HL-60 (cell line): ENCODE data around the gene DTNBP1.

Experiments used
- DNase-seq, 2 experiments: peaks; one replicate each; pipeline ENCODE4 v3.0.0-alpha.2; 2010 to 2020; ENCODE audit warnings: low read depth in 1 of 2, low spot score in 1 of 2
- H3K27ac ChIP-seq: fragments of 250-450 bp; sonication (Bioruptor Pico); replicated peaks from 2 replicates; pipeline ENCODE4 v1.5.1; 2020; ENCODE audit warnings: mild to moderate bottlenecking, moderate library complexity
- H3K27me3 ChIP-seq: fragments of 250-450 bp; sonication (Bioruptor Pico); 2 replicates; pipeline ENCODE4 v1.5.1; 2021; ENCODE audit warnings: mild to moderate bottlenecking, moderate library complexity; ENCODE audit not compliant: insufficient read depth, poor library complexity, severe bottlenecking
- H3K4me3 ChIP-seq: replicated peaks from 2 replicates; pipeline ENCODE4 v1.5.1; 2011; ENCODE audit warnings: mild to moderate bottlenecking, control low read depth, low read length; ENCODE audit not compliant: insufficient read depth
- CTCF ChIP-seq: IDR thresholded peaks from one replicate; pipeline ENCODE4 v1.5.1; 2011; ENCODE audit warnings: low read length, control low read depth, inconsistent platforms; ENCODE audit not compliant: insufficient read depth
- GABPA ChIP-seq: IDR thresholded peaks from 2 replicates; pipeline ENCODE4 v1.6.1; 2012; ENCODE audit warnings: low read depth
- POLR2AphosphoS5 ChIP-seq: IDR thresholded peaks from 2 replicates; pipeline ENCODE4 v1.6.1; 2012; ENCODE audit warnings: low read depth
- SPI1 ChIP-seq: IDR thresholded peaks from 2 replicates; pipeline ENCODE4 v1.6.1; 2012; ENCODE audit warnings: low read depth, mild to moderate bottlenecking, borderline replicate concordance
- TF ChIP-seq, protein P1 (sequence below): IDR thresholded peaks from 2 replicates; pipeline ENCODE4 v1.6.1; 2012; ENCODE audit warnings: low read depth; ENCODE audit not compliant: insufficient replicate concordance

The DTNBP1 gene

GRCh38 chr6:15534974-15535373 lies 127.9 kb downstream of the DTNBP1 start:
- Histone ChIP-seq H3K4me3 (no peak overlapping the region), H3K27me3 (no peaks in the 10 kb centered on the region), H3K27ac (peak overlapping the region; percentile 77)
- TF ChIP-seq, protein P1, sequence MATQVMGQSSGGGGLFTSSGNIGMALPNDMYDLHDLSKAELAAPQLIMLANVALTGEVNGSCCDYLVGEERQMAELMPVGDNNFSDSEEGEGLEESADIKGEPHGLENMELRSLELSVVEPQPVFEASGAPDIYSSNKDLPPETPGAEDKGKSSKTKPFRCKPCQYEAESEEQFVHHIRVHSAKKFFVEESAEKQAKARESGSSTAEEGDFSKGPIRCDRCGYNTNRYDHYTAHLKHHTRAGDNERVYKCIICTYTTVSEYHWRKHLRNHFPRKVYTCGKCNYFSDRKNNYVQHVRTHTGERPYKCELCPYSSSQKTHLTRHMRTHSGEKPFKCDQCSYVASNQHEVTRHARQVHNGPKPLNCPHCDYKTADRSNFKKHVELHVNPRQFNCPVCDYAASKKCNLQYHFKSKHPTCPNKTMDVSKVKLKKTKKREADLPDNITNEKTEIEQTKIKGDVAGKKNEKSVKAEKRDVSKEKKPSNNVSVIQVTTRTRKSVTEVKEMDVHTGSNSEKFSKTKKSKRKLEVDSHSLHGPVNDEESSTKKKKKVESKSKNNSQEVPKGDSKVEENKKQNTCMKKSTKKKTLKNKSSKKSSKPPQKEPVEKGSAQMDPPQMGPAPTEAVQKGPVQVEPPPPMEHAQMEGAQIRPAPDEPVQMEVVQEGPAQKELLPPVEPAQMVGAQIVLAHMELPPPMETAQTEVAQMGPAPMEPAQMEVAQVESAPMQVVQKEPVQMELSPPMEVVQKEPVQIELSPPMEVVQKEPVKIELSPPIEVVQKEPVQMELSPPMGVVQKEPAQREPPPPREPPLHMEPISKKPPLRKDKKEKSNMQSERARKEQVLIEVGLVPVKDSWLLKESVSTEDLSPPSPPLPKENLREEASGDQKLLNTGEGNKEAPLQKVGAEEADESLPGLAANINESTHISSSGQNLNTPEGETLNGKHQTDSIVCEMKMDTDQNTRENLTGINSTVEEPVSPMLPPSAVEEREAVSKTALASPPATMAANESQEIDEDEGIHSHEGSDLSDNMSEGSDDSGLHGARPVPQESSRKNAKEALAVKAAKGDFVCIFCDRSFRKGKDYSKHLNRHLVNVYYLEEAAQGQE, result no peak
- peak; percentile 88 for TF ChIP-seq SPI1
- TF ChIP-seq CTCF, result no peak
- no peak for TF ChIP-seq GABPA
- TF ChIP-seq POLR2AphosphoS5, result peak; percentile 67
- peak; percentile 89 for DNase-seq

DNA sequence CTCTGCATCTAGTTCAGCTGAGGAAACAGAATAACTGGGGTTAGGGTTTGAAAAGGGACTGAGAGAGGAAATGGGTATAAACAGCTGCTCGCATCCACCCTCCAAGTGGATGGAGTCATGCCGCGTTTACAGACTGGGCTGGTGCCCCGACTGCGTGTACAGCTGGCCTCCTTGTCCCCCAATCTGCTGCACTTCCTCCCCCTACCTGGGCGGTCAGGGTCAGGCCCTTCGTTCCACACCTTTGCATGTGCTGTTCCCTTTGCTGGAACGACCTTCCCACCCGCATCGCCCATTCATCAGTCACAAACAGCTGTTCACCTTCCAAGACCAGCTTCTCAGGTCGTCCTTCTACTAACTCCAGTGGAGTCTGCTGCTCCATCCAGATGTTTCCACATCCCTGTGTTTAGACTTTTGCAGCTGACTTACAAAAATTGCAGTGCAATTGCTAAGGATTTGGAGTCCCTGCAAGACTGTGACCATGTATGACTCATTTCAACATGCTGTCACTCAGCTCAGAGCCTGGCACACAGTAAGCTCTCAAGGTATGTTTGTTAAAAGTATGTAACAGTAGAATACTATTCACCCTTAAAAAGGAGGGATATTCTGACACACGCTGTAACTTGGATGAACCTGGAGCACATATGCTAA lies 129.3 kb downstream of the DTNBP1 start:
- H3K4me3 ChIP-seq, result no peak overlapping the region
- no peaks in the 10 kb centered on the region for H3K27me3 ChIP-seq
- TF ChIP-seq, protein P1, result no peak
- no peak for TF ChIP-seq POLR2AphosphoS5
- TF ChIP-seq CTCF, result no peak
- TF ChIP-seq SPI1, result no peak
- TF ChIP-seq GABPA, result no peak
- H3K27ac ChIP-seq, result no peak overlapping the region
- DNase-seq, result peak in 1 of 2 experiments; percentile 42

- H3K27me3 ChIP-seq, result no peaks in the 10 kb centered on the region
- H3K4me3 ChIP-seq, result no peak overlapping the region
- no peak for TF ChIP-seq POLR2AphosphoS5
- TF ChIP-seq SPI1, result no peak
- no peak for TF ChIP-seq CTCF
- no peak for TF ChIP-seq GABPA
- TF ChIP-seq, protein P1, result no peak
- H3K27ac ChIP-seq, result no peak overlapping the region
- DNase-seq, result no peak
Measured at GRCh38 chr6:15531973-15532372, 130.9 kb downstream of the DTNBP1 start.
